ENCODE data around the gene KSR2.
"Not testable (repeated sequence)": the region's sequence is repeated elsewhere in the genome, so short reads cannot be mapped to it uniquely, and the experiment has no call there.

KSR2 gene

DNA sequence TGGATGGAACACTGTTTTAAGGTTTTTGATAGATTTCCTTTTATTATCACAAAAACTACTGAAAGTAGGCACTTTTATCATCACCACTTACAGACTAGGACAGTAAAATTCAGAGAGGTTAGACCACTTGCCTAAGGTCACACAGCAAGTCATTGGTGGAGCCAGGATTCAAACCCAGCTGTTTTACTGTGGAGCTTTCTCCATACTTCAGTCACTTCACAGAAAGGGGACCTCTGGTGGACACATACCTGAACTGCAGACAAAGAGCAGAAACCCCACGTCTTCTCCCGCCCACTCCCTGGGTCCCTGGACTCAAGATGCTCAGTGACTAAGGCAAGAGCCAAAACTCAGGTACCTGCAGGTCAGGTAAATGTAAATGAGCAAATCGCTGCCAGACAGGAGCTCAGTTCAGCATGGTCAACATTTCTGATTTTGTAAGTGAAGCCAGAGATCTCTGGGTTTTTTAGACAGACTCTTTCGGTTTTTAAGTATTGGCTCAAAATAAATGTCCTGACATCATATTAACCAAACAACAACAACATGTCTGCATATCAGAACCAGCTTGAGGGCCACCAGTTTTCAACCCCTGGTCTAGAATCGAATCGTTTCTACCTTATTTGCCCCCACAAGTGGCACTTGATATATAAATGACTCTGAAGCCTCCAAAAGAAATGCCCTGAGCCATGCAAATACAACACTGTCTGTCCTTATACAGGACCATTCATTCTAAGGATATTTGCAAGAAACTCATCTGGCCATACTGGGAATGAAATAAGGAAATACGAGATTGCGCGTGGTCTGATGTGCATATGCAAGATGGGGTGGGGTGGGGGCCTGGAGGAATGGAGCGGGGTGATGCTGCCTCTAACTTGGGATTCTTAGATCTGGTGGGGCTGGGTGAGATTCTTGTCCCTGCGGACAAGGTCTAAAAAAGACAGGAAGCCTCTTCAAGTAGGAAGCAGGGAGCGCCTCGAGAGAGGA lies 110.9 kb downstream of the KSR2 start:
- peaks cover 4% of the 10 kb centered on the region for H3K27me3 Mint-ChIP-seq (ENCODE audit: low read depth, poor library complexity)
- H3K36me3 Mint-ChIP-seq (ENCODE audit: low read depth) = no peaks in the 10 kb centered on the region
- H3K9me3 Mint-ChIP-seq = peaks cover 2% of the 10 kb centered on the region
- H3K4me3 Mint-ChIP-seq = no peak overlapping the region
- no peak overlapping the region for H3K27ac Mint-ChIP-seq
- TF ChIP-seq, protein P1, sequence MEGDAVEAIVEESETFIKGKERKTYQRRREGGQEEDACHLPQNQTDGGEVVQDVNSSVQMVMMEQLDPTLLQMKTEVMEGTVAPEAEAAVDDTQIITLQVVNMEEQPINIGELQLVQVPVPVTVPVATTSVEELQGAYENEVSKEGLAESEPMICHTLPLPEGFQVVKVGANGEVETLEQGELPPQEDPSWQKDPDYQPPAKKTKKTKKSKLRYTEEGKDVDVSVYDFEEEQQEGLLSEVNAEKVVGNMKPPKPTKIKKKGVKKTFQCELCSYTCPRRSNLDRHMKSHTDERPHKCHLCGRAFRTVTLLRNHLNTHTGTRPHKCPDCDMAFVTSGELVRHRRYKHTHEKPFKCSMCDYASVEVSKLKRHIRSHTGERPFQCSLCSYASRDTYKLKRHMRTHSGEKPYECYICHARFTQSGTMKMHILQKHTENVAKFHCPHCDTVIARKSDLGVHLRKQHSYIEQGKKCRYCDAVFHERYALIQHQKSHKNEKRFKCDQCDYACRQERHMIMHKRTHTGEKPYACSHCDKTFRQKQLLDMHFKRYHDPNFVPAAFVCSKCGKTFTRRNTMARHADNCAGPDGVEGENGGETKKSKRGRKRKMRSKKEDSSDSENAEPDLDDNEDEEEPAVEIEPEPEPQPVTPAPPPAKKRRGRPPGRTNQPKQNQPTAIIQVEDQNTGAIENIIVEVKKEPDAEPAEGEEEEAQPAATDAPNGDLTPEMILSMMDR (IDR thresholded peaks at IDR 0.05) = peak; percentile 59
- no peaks in the 10 kb centered on the region for H3K4me1 Mint-ChIP-seq
- peak; percentile 64 for DNase-seq

DNA sequence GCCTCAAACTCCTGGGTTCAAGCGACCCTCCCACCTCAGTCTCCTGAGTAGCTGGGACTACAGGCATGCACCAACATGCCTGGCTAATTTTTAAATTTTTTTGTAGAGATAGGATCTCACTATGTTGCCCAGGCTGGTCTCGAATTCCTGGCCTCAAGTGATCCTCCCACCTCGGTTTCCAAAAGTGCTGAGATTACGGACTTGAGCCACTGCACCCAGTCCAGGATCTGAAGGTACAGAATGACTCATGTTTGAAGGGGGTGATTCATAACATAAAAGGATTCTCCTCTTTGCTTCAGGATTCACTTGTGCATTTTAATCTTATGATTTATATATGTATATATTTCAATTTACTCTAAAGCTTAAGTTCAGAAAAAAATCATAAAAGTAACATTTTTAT lies 111.7 kb downstream of the KSR2 start:
- H3K36me3 Mint-ChIP-seq (ENCODE audit: low read depth); H3K27ac Mint-ChIP-seq; H3K4me3 Mint-ChIP-seq; H3K4me1 Mint-ChIP-seq; H3K9me3 Mint-ChIP-seq; DNase-seq; H3K27me3 Mint-ChIP-seq (ENCODE audit: low read depth, poor library complexity): not testable (repeated sequence)

GRCh38 chr12:117855165-117855564 lies 113.6 kb downstream of the KSR2 start:
- H3K9me3 Mint-ChIP-seq = no peaks in the 10 kb centered on the region
- DNase-seq = no peak
- no peak overlapping the region for H3K4me3 Mint-ChIP-seq
- H3K27ac Mint-ChIP-seq = no peak overlapping the region
- TF ChIP-seq, protein P1 (IDR thresholded peaks at IDR 0.05) = no peak
- peaks cover 2% of the 10 kb centered on the region for H3K4me1 Mint-ChIP-seq
- peaks cover 9% of the 10 kb centered on the region for H3K27me3 Mint-ChIP-seq (ENCODE audit: low read depth, poor library complexity)
- no peaks in the 10 kb centered on the region for H3K36me3 Mint-ChIP-seq (ENCODE audit: low read depth)

DNA sequence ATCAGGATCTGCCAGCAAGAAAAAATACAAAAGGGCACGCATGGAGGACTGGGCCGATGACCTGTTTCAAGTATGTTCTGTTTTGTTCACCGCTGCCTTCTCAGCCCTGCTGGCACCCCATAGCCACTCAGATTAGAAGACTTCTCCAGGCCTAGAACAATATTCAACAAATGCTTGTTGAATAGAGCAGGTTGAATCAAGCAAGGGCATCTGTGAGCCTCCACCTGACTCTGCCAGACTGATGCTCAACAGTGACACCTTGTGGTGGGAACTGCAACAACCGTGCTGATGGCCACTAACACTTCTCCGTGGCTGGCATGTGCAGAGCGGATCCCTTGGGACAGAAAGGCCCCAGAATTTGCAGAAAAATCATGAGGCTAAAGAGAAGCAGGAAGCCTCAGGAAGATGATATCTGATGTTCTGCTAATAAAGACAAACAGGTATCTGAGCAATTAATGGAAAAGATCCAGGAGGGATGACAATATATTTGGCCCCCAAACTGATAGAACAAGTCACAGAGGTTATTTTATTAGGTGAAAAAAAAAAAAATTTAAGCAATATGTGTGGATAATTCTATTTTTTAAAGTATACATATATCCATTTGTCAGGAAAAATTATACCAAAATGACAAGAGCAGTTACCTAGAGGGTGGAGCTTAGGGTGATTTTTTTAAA lies 114.3 kb downstream of the KSR2 start:
- Mint-ChIP-seq H3K4me3 (no peak overlapping the region), H3K27me3 (ENCODE audit: low read depth, poor library complexity) (peaks cover 9% of the 10 kb centered on the region), H3K9me3 (no peaks in the 10 kb centered on the region), H3K36me3 (ENCODE audit: low read depth) (no peaks in the 10 kb centered on the region), H3K27ac (no peak overlapping the region), H3K4me1 (peaks cover 5% of the 10 kb centered on the region)
- peak; percentile 82 for DNase-seq
- TF ChIP-seq, protein P1 (IDR thresholded peaks at IDR 0.05) = peak; percentile 79

GRCh38 chr12:117853600-117853999 lies 115.2 kb downstream of the KSR2 start:
- Mint-ChIP-seq H3K4me1 (peaks cover 5% of the 10 kb centered on the region), H3K9me3 (no peaks in the 10 kb centered on the region), H3K27ac (no peak overlapping the region), H3K4me3 (no peak overlapping the region), H3K36me3 (ENCODE audit: low read depth) (no peaks in the 10 kb centered on the region), H3K27me3 (ENCODE audit: low read depth, poor library complexity) (peaks cover 16% of the 10 kb centered on the region)
- TF ChIP-seq, protein P1 (IDR thresholded peaks at IDR 0.05) = no peak
- no peak for DNase-seq

- TF ChIP-seq, protein P1 (IDR thresholded peaks at IDR 0.05) = peak; percentile 94
- no peaks in the 10 kb centered on the region for H3K36me3 Mint-ChIP-seq (ENCODE audit: low read depth)
- DNase-seq = peak; percentile 49
- H3K4me1 Mint-ChIP-seq = peaks cover 13% of the 10 kb centered on the region
- H3K4me3 Mint-ChIP-seq = no peak overlapping the region
- H3K27ac Mint-ChIP-seq = no peak overlapping the region
- peaks cover 5% of the 10 kb centered on the region for H3K9me3 Mint-ChIP-seq
- peaks cover 33% of the 10 kb centered on the region for H3K27me3 Mint-ChIP-seq (ENCODE audit: low read depth, poor library complexity)
Measured at GRCh38 chr12:117850048-117850447, 118.7 kb downstream of the KSR2 start.
